ENCODE measurements around the gene POP4. TPM values are rescaled to one million over a fixed set of nuclear protein-coding genes. Genes with fewer than 3 reads are reported as not detected.

POP4 gene
- total and polyA plus RNA-seq, 2 of the 13 experiments (the other 11 are each of a cell fraction or from before 2014, with no cell fraction given) = 32.2 to 84.0 TPM

- TF ChIP-seq FUBP1 (CRISPR knock-in tag; IDR thresholded peaks at IDR 0.05; ENCODE audit: borderline replicate concordance) (no peak), CHCHD3 (CRISPR knock-in tag; IDR thresholded peaks at IDR 0.05) (no peak)
These were observed 49.7 kb downstream of the POP4 start (continued) for GRCh38 chr19:29655648-29656335.

GRCh38 chr19:29658221-29658991 lies 52.3 kb downstream of the POP4 start:
- H3K36me3 ChIP-seq (replicated peaks in 1 of 2; ENCODE audit: control insufficient read depth in 1 of 2, insufficient read depth in 2 of 2, low read length in 2 of 2) = no peaks in the 10 kb centered on the region
- in situ Hi-C loops (cut with HindIII; ENCODE audit: extremely low pct_ligation_motif_present, low pct_unique_long_range_greater_than_20kb) (no loop called here), intact Hi-C loops (cut with micrococcal nuclease; ENCODE audit: unreplicated experiment) (no loop called here)
- no peak overlapping the region for H3K4me2 ChIP-seq (ENCODE audit: low read depth, low read length)
- ChIA-PET POLR2A (no interaction called here), CTCF (ENCODE audit: low intra/inter-chr PET ratio, low total read pairs) (no interaction called here)
- peaks cover 15% of the 10 kb centered on the region; the same call in 1 of the 2 replicates for H3K4me1 ChIP-seq (ENCODE audit: insufficient read depth, low read length)
- DNase-seq (ENCODE audit: low spot score) (no peak), FAIRE-seq (no peak), ATAC-seq (no peak)
- no peak overlapping the region for H3K9ac ChIP-seq (ENCODE audit: insufficient read depth, low read depth, low read length)
- no peak overlapping the region for H3K4me3 ChIP-seq (replicated peaks in 1 of 3; ENCODE audit: insufficient read depth in 1 of 3, low read depth in 2 of 3, low read length in 3 of 3)
- peaks cover 4 to 8% of the 10 kb centered on the region in 2 experiments; a peak in 4 of 5 replicates for H3K27me3 ChIP-seq (ENCODE audit: control insufficient read depth in 1 of 2, insufficient read depth in 2 of 2, low read length in 2 of 2)
- no peaks in the 10 kb centered on the region for H3K79me2 ChIP-seq (ENCODE audit: insufficient read depth, low read length)
- no TSS peak for BruUV-seq (replicated peaks)
- peaks cover 7% of the 10 kb centered on the region; the same call in 1 of the 2 replicates for H3K9me3 ChIP-seq (ENCODE audit: low read length)
- no peak overlapping the region for H2AFZ ChIP-seq (ENCODE audit: low read length)
- 48% methylated on average over 5 of the region's 5 CpGs for WGBS (ENCODE audit: low lambda C conversion rate)
- no peak overlapping the region for H3K27ac ChIP-seq (ENCODE audit: extremely low read length, insufficient read depth, low read length)
- H4K20me1 ChIP-seq (ENCODE audit: insufficient read depth, low read length) = no peaks in the 10 kb centered on the region
- TF ChIP-seq ZNF232 (CRISPR knock-in tag; IDR thresholded peaks at IDR 0.05; ENCODE audit: borderline replicate concordance) = no peak
- TF ChIP-seq FOXM1 (CRISPR knock-in tag; IDR thresholded peaks at IDR 0.05) = no peak
- TF ChIP-seq CENPBD1 (CRISPR knock-in tag; IDR thresholded peaks at IDR 0.05; ENCODE audit: borderline replicate concordance, low read depth) = no peak
- TF ChIP-seq, protein P1, sequence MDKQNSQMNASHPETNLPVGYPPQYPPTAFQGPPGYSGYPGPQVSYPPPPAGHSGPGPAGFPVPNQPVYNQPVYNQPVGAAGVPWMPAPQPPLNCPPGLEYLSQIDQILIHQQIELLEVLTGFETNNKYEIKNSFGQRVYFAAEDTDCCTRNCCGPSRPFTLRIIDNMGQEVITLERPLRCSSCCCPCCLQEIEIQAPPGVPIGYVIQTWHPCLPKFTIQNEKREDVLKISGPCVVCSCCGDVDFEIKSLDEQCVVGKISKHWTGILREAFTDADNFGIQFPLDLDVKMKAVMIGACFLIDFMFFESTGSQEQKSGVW (CRISPR knock-in tag; IDR thresholded peaks at IDR 0.05; ENCODE audit: borderline replicate concordance) = no peak
- no peak for TF ChIP-seq SOX5 (CRISPR knock-in tag; IDR thresholded peaks at IDR 0.05; ENCODE audit: borderline replicate concordance)
- TF ChIP-seq AGO2 (optimal IDR thresholded peaks at IDR 0.05; ENCODE audit: low read depth, low read length) = no peak
- TF ChIP-seq, protein P2, sequence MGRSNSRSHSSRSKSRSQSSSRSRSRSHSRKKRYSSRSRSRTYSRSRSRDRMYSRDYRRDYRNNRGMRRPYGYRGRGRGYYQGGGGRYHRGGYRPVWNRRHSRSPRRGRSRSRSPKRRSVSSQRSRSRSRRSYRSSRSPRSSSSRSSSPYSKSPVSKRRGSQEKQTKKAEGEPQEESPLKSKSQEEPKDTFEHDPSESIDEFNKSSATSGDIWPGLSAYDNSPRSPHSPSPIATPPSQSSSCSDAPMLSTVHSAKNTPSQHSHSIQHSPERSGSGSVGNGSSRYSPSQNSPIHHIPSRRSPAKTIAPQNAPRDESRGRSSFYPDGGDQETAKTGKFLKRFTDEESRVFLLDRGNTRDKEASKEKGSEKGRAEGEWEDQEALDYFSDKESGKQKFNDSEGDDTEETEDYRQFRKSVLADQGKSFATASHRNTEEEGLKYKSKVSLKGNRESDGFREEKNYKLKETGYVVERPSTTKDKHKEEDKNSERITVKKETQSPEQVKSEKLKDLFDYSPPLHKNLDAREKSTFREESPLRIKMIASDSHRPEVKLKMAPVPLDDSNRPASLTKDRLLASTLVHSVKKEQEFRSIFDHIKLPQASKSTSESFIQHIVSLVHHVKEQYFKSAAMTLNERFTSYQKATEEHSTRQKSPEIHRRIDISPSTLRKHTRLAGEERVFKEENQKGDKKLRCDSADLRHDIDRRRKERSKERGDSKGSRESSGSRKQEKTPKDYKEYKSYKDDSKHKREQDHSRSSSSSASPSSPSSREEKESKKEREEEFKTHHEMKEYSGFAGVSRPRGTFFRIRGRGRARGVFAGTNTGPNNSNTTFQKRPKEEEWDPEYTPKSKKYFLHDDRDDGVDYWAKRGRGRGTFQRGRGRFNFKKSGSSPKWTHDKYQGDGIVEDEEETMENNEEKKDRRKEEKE (IDR thresholded peaks at IDR 0.05) = no peak
- no peak for TF ChIP-seq LCORL (IDR thresholded peaks at IDR 0.05)
- no peak for TF ChIP-seq LCORL (CRISPR knock-in tag; IDR thresholded peaks at IDR 0.05)
- no peak for TF ChIP-seq ZNF510 (CRISPR knock-in tag; IDR thresholded peaks at IDR 0.05; ENCODE audit: low read depth)
- no peak for TF ChIP-seq GMEB2 (CRISPR knock-in tag; IDR thresholded peaks at IDR 0.05; ENCODE audit: low read depth)
- no peak for TF ChIP-seq NR1H2 (CRISPR knock-in tag; IDR thresholded peaks at IDR 0.05; ENCODE audit: borderline replicate concordance, low read depth)
